ENCODE data around the gene MTFP1. TPM values are rescaled to one million over a fixed set of nuclear protein-coding genes. Genes with fewer than 3 reads are reported as not detected.
A peak's percentile ranks its signal among the peaks of the same experiment; 100 is the strongest.

Gene MTFP1
- total RNA-seq, 1 experiment from 2014 or later, result 86.9 TPM

DNA sequence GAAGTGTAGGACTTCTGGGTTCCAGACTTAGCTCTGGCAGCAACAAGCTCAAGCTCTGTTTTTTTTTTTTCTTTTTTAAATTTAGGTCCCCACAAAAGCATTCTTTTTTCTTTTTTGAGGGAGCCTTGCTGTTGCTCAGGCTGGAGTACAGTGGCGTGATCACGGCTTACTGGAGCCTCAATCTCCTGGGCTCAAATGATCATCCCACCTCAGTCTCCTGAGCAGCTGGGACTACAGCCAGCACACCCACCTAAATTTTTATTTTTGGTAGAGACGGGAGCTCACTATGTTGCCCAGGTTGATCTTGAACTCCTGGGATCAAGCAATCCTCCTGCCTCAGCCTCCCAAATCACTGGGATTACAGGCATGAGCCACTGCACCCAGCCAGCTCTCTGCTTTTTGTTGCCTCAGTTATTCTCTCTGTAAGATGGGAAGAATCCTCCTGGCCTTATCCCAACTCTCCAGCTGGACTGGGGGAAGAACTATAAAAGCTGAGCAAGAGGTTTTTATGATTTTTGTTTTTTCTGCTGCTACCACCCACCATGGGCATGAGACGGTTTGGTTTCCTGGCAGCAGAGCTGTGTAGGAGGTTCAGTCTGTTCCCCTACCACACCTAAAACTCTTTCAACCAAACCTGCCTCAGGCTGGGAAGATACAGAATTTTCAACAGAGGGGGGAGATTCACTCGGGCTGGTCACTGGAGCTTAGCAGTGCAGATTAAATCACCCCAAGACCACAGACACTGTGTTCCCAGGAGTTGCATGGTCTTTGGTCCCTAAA lies 11.6 kb upstream of the MTFP1 start:
- H3K27me3 ChIP-seq (replicated peaks; ENCODE audit: insufficient read depth, low read depth, low read length, poor library complexity), result no peaks in the 10 kb centered on the region
- ChIA-PET CTCF (interaction anchor here (0.6 to 1.6 kb wide), 5 partner anchors 9 to 87 kb away, joined by 4 to 7 read pairs (median 6); partner anchors contain the start of genes RNF215 and TBC1D10A), POLR2A (ENCODE audit: low non-redundant PET) (interaction anchor here (0.6 to 0.8 kb wide), 3 partner anchors 10 to 788 kb away, joined by 3 to 4 read pairs (median 3); no protein-coding TSS in a partner anchor)
- H3K4me1 ChIP-seq (ENCODE audit: insufficient read depth, low read length, poor library complexity, severe bottlenecking), result peaks cover 19% of the 10 kb centered on the region
- DNase-seq (ENCODE audit: low spot score), result no peak
- no TSS peak for BruUV-seq (replicated peaks)
- H3K9me3 ChIP-seq (ENCODE audit: low read depth, low read length, poor library complexity, severe bottlenecking), result no peaks in the 10 kb centered on the region
- intact Hi-C loops (cut with micrococcal nuclease; ENCODE audit: unreplicated experiment), result no loop called here
- H3K27ac ChIP-seq (ENCODE audit: low read depth, low read length, poor library complexity, severe bottlenecking), result peak overlapping the region; percentile 60
- no peak overlapping the region for H3K4me3 ChIP-seq (ENCODE audit: low read depth, low read length, poor library complexity, severe bottlenecking)
- peaks cover 39% of the 10 kb centered on the region for H3K36me3 ChIP-seq (ENCODE audit: insufficient read depth, low read length, poor library complexity, severe bottlenecking)
- TF ChIP-seq, protein P1, sequence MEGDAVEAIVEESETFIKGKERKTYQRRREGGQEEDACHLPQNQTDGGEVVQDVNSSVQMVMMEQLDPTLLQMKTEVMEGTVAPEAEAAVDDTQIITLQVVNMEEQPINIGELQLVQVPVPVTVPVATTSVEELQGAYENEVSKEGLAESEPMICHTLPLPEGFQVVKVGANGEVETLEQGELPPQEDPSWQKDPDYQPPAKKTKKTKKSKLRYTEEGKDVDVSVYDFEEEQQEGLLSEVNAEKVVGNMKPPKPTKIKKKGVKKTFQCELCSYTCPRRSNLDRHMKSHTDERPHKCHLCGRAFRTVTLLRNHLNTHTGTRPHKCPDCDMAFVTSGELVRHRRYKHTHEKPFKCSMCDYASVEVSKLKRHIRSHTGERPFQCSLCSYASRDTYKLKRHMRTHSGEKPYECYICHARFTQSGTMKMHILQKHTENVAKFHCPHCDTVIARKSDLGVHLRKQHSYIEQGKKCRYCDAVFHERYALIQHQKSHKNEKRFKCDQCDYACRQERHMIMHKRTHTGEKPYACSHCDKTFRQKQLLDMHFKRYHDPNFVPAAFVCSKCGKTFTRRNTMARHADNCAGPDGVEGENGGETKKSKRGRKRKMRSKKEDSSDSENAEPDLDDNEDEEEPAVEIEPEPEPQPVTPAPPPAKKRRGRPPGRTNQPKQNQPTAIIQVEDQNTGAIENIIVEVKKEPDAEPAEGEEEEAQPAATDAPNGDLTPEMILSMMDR (conservative IDR thresholded peaks at IDR 0.05; ENCODE audit: low read depth, low read length), result no peak
- TF ChIP-seq EZH2 (IDR thresholded peaks at IDR 0.05; ENCODE audit: borderline replicate concordance, low read depth, low read length, poor library complexity, severe bottlenecking), result no peak

DNA sequence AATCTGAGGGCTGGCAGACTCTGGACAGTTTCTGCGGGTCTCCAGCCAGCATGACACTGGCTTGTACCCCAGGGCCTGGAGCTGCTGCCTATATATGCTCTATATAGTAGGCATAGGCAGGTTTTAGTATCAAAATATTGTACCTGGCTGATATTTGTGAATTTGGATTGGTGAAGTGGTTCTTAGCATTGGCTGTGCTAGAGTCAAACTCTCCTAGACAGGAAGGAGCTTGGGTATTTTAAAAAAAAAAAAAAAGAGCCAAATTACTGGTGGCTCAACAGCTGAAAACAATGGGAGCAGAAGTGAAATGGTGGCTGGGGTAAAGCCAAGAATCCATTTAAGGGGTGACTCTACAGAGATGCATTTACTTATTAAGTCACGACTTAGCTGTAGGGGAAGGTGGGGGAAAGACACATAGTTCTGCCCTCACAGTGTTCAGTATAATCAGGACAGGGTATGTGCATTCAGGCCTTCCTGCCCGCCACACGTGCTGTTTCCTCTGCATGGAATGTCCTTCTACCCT lies 11.0 kb upstream of the MTFP1 start:
- POLR2A ChIA-PET (ENCODE audit: low non-redundant PET), result interaction anchor here (0.7 kb wide), 1 partner anchor 9 kb away, joined by 6 read pairs; no protein-coding TSS in a partner anchor
- CTCF ChIA-PET, result interaction anchor here (1.0 to 1.6 kb wide), 2 partner anchors 8 to 10 kb away, joined by 4 to 7 read pairs; no protein-coding TSS in a partner anchor
- H3K4me1 ChIP-seq (ENCODE audit: insufficient read depth, low read length, poor library complexity, severe bottlenecking), result peaks cover 19% of the 10 kb centered on the region
- no peaks in the 10 kb centered on the region for H3K27me3 ChIP-seq (replicated peaks; ENCODE audit: insufficient read depth, low read depth, low read length, poor library complexity)
- DNase-seq (ENCODE audit: low spot score), result no peak
- TF ChIP-seq, protein P1 (conservative IDR thresholded peaks at IDR 0.05; ENCODE audit: low read depth, low read length), result no peak
- TF ChIP-seq EZH2 (IDR thresholded peaks at IDR 0.05; ENCODE audit: borderline replicate concordance, low read depth, low read length, poor library complexity, severe bottlenecking), result no peak
- H3K27ac ChIP-seq (ENCODE audit: low read depth, low read length, poor library complexity, severe bottlenecking), result peak overlapping the region; percentile 60
- intact Hi-C loops (cut with micrococcal nuclease; ENCODE audit: unreplicated experiment), result no loop called here
- no peak overlapping the region for H3K4me3 ChIP-seq (ENCODE audit: low read depth, low read length, poor library complexity, severe bottlenecking)
- peaks cover 42% of the 10 kb centered on the region for H3K36me3 ChIP-seq (ENCODE audit: insufficient read depth, low read length, poor library complexity, severe bottlenecking)
- BruUV-seq (replicated peaks), result no TSS peak
- no peaks in the 10 kb centered on the region for H3K9me3 ChIP-seq (ENCODE audit: low read depth, low read length, poor library complexity, severe bottlenecking)

DNA sequence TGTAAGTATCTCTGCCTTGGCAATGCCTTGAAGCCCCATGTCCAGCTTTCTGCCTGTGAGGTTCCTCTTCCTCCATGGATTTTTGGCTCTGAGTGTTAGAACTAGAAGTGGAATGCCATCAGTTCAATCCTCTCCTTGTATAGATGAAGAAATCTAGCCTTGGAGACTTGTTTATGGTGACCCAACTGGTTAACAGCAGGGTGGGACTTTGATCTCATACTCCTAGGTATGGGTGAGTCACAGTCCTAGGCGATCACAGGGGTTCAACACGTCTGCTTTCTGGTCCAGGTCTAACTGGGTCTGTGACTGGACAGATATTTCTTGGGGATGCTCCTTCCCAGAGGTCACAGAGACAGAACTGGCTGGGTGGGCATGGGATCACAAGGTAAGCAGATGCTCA lies 9.2 kb upstream of the MTFP1 start:
- peaks cover 40% of the 10 kb centered on the region for H3K36me3 ChIP-seq (ENCODE audit: insufficient read depth, low read length, poor library complexity, severe bottlenecking)
- intact Hi-C loops (cut with micrococcal nuclease; ENCODE audit: unreplicated experiment), result no loop called here
- DNase-seq (ENCODE audit: low spot score), result no peak
- ChIA-PET POLR2A (ENCODE audit: low non-redundant PET) (no interaction called here), CTCF (no interaction called here)
- H3K4me3 ChIP-seq (ENCODE audit: low read depth, low read length, poor library complexity, severe bottlenecking), result no peak overlapping the region
- no peaks in the 10 kb centered on the region for H3K27me3 ChIP-seq (replicated peaks; ENCODE audit: insufficient read depth, low read depth, low read length, poor library complexity)
- no TSS peak for BruUV-seq (replicated peaks)
- no peak overlapping the region for H3K27ac ChIP-seq (ENCODE audit: low read depth, low read length, poor library complexity, severe bottlenecking)
- TF ChIP-seq EZH2 (IDR thresholded peaks at IDR 0.05; ENCODE audit: borderline replicate concordance, low read depth, low read length, poor library complexity, severe bottlenecking), result no peak
- TF ChIP-seq, protein P1 (conservative IDR thresholded peaks at IDR 0.05; ENCODE audit: low read depth, low read length), result no peak
- H3K4me1 ChIP-seq (ENCODE audit: insufficient read depth, low read length, poor library complexity, severe bottlenecking), result peaks cover 31% of the 10 kb centered on the region
- no peaks in the 10 kb centered on the region for H3K9me3 ChIP-seq (ENCODE audit: low read depth, low read length, poor library complexity, severe bottlenecking)
